Mesenchymal stem cell (in vitro differentiated cells and primary cell): ENCODE measurements around the gene ALPI.
"Not testable (repeated sequence)": the region's sequence is repeated elsewhere in the genome, so short reads cannot be mapped to it uniquely, and the experiment has no call there.

ENCODE experiments used
- DNase-seq: peaks from one replicate; pipeline ENCODE4 v3.0.0-alpha.2; 2013
- H2AFZ ChIP-seq: one replicate; pipeline ENCODE4 v1.6.1; 2013; ENCODE audit warnings: low read depth, mild to moderate bottlenecking, control low read depth, inconsistent platforms, low read length, moderate library complexity
- H2AK5ac ChIP-seq: 2 replicates; pipeline ENCODE4 v1.6.1; 2013; ENCODE audit warnings: low read length, moderate library complexity, mild to moderate bottlenecking, inconsistent platforms; ENCODE audit not compliant: severe bottlenecking
- H2BK120ac ChIP-seq: one replicate; pipeline ENCODE4 v1.6.1; 2013; ENCODE audit warnings: low read depth, mild to moderate bottlenecking, inconsistent platforms, low read length, moderate library complexity
- H2BK12ac ChIP-seq, 2 experiments: one replicate each; pipeline ENCODE4 v1.6.1; 2013; ENCODE audit warnings: inconsistent platforms in 2 of 2, low read length in 2 of 2, mild to moderate bottlenecking in 2 of 2, moderate library complexity in 2 of 2, control low read depth in 1 of 2
- H2BK15ac ChIP-seq: one replicate; pipeline ENCODE4 v1.6.1; 2013; ENCODE audit warnings: mild to moderate bottlenecking, low read depth, inconsistent platforms; ENCODE audit not compliant: poor library complexity, severe bottlenecking
- H2BK5ac ChIP-seq: 2 replicates; pipeline ENCODE4 v1.6.1; 2013; ENCODE audit warnings: low read depth, mild to moderate bottlenecking, low read length, control low read depth, inconsistent platforms; ENCODE audit not compliant: poor library complexity, severe bottlenecking
- H3K14ac ChIP-seq, 2 experiments: one replicate each; pipeline ENCODE4 v1.6.1; 2013; ENCODE audit warnings: inconsistent platforms in 2 of 2, low read length in 2 of 2, control low read depth in 1 of 2, mild to moderate bottlenecking in 1 of 2, moderate library complexity in 1 of 2
- H3K18ac ChIP-seq, 2 experiments: one replicate each; pipeline ENCODE4 v1.6.1; 2013; ENCODE audit warnings: inconsistent platforms in 2 of 2, low read length in 2 of 2, control low read depth in 1 of 2, low read depth in 1 of 2, mild to moderate bottlenecking in 1 of 2
- H3K23ac ChIP-seq, 2 experiments: one replicate each; pipeline ENCODE4 v1.6.1; 2013; ENCODE audit warnings: inconsistent platforms in 2 of 2, low read length in 2 of 2, mild to moderate bottlenecking in 2 of 2, moderate library complexity in 2 of 2, control low read depth in 1 of 2
- H3K27ac ChIP-seq: 2 replicates; pipeline ENCODE4 v1.5.1; 2013; ENCODE audit warnings: mild to moderate bottlenecking, moderate library complexity, low read length, control low read depth, inconsistent platforms; ENCODE audit not compliant: poor library complexity, severe bottlenecking
- H3K27me3 ChIP-seq, 2 experiments: 2 replicates each; pipeline versions ENCODE4 v1.6.1 to v1.7.0; 2013; ENCODE audit warnings: low read length in 2 of 2, mild to moderate bottlenecking in 2 of 2, moderate library complexity in 2 of 2, control low read depth in 1 of 2, inconsistent platforms in 1 of 2; ENCODE audit not compliant: control insufficient read depth in 1 of 2, insufficient read depth in 1 of 2
- H3K36me3 ChIP-seq, 2 experiments: 2 replicates each; pipeline versions ENCODE4 v1.6.1 to v1.7.0; 2013; ENCODE audit warnings: low read length in 2 of 2, control low read depth in 1 of 2, inconsistent platforms in 1 of 2, low read depth in 1 of 2, mild to moderate bottlenecking in 1 of 2; ENCODE audit not compliant: insufficient read depth in 2 of 2, control insufficient read depth in 1 of 2
- H3K4ac ChIP-seq, 2 experiments: one replicate each; pipeline ENCODE4 v1.6.1; 2013; ENCODE audit warnings: inconsistent platforms in 2 of 2, low read length in 2 of 2, mild to moderate bottlenecking in 2 of 2, moderate library complexity in 2 of 2, control low read depth in 1 of 2, low read depth in 1 of 2
- H3K4me1 ChIP-seq: 2 replicates; pipeline ENCODE4 v1.6.1; 2013; ENCODE audit warnings: low read depth, low read length, control low read depth; ENCODE audit not compliant: control insufficient read depth, insufficient read depth
- H3K4me2 ChIP-seq: 2 replicates; pipeline ENCODE4 v1.6.1; 2013; ENCODE audit warnings: low read length, mild to moderate bottlenecking, inconsistent platforms; ENCODE audit not compliant: poor library complexity, severe bottlenecking
- H3K4me3 ChIP-seq, 2 experiments: 2 replicates each; pipeline versions ENCODE4 v1.5.1 to v1.7.0; 2013; ENCODE audit warnings: low read length in 2 of 2, mild to moderate bottlenecking in 2 of 2, control low read depth in 1 of 2, low read depth in 1 of 2; ENCODE audit not compliant: insufficient read depth in 1 of 2
- H3K79me1 ChIP-seq: replicated peaks from 2 replicates; pipeline ENCODE4 v1.6.1; 2013; ENCODE audit warnings: mild to moderate bottlenecking, control low read depth, low read length, inconsistent platforms; ENCODE audit not compliant: poor library complexity, severe bottlenecking
- H3K9ac ChIP-seq: 2 replicates; pipeline ENCODE4 v1.7.0; 2013; ENCODE audit warnings: mild to moderate bottlenecking, low read length, moderate library complexity
- H3K9me3 ChIP-seq: 2 replicates; pipeline ENCODE4 v1.7.0; 2013; ENCODE audit warnings: mild to moderate bottlenecking, low read length; ENCODE audit not compliant: control insufficient read depth
- H4K8ac ChIP-seq: one replicate; pipeline ENCODE4 v1.6.1; 2013; ENCODE audit warnings: inconsistent platforms, mild to moderate bottlenecking, low read length, moderate library complexity
- H4K91ac ChIP-seq: one replicate; pipeline ENCODE4 v1.6.1; 2013; ENCODE audit warnings: mild to moderate bottlenecking, low read length, inconsistent platforms
- WGBS: methylation state at CpG from one replicate; pipeline ENCODE4 v1.1.7; 2013; ENCODE audit warnings: mixed read lengths; 5-methylcytosine and 5-hydroxymethylcytosine counted together

The ALPI gene

DNA sequence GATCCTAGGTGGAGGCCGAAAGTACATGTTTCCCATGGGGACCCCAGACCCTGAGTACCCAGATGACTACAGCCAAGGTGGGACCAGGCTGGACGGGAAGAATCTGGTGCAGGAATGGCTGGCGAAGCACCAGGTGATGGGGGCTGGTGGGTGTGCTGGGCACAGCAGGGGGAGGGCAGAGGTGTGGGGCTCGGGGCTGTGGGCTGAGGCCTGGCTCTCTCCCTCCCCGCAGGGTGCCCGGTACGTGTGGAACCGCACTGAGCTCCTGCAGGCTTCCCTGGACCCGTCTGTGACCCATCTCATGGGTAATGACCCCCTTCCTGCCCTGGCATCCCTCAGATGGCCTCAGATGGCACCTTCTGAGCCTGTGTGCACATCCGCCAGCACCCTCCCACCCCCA is 47.7 kb upstream of the ALPI start:
- H3K4me2 ChIP-seq, H3K27ac ChIP-seq, H3K36me3 ChIP-seq, H4K8ac ChIP-seq, H2BK120ac ChIP-seq, H3K18ac ChIP-seq, H4K91ac ChIP-seq, H2BK12ac ChIP-seq, DNase-seq, H3K9ac ChIP-seq, H2BK15ac ChIP-seq, H3K4me3 ChIP-seq, H2AK5ac ChIP-seq, H3K4ac ChIP-seq, H3K4me1 ChIP-seq, H3K79me1 ChIP-seq, H2BK5ac ChIP-seq, H2AFZ ChIP-seq, H3K9me3 ChIP-seq, H3K14ac ChIP-seq, H3K23ac ChIP-seq: not testable (repeated sequence)
- 100% methylated on average over 1 of the region's 10 CpGs for WGBS
- H3K27me3 ChIP-seq: peaks cover 35 to 40% of the 10 kb centered on the region in 2 experiments

DNA sequence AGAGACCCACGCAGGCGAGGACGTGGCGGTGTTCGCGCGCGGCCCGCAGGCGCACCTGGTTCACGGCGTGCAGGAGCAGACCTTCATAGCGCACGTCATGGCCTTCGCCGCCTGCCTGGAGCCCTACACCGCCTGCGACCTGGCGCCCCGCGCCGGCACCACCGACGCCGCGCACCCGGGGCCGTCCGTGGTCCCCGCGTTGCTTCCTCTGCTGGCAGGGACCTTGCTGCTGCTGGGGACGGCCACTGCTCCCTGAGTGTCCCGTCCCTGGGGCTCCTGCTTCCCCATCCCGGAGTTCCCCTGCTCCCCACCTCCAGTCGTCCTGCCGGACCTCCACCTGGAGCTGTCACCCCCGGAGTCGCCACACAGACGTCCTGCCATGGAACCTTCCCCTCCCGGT is 46.3 kb upstream of the ALPI start:
- H3K4ac ChIP-seq, H3K27ac ChIP-seq, DNase-seq, H3K18ac ChIP-seq, H2BK5ac ChIP-seq, H4K91ac ChIP-seq, H3K4me3 ChIP-seq, H3K4me2 ChIP-seq, H3K14ac ChIP-seq, H3K79me1 ChIP-seq, H3K23ac ChIP-seq, H4K8ac ChIP-seq, H2BK15ac ChIP-seq, H3K36me3 ChIP-seq, H3K4me1 ChIP-seq, H2AFZ ChIP-seq, H3K9me3 ChIP-seq, H3K9ac ChIP-seq, H2BK120ac ChIP-seq, H2AK5ac ChIP-seq, H2BK12ac ChIP-seq: not testable (repeated sequence)
- H3K27me3 ChIP-seq: peaks cover 40 to 49% of the 10 kb centered on the region in 2 experiments
- WGBS: 94% methylated on average over 31 of the region's 40 CpGs

DNA sequence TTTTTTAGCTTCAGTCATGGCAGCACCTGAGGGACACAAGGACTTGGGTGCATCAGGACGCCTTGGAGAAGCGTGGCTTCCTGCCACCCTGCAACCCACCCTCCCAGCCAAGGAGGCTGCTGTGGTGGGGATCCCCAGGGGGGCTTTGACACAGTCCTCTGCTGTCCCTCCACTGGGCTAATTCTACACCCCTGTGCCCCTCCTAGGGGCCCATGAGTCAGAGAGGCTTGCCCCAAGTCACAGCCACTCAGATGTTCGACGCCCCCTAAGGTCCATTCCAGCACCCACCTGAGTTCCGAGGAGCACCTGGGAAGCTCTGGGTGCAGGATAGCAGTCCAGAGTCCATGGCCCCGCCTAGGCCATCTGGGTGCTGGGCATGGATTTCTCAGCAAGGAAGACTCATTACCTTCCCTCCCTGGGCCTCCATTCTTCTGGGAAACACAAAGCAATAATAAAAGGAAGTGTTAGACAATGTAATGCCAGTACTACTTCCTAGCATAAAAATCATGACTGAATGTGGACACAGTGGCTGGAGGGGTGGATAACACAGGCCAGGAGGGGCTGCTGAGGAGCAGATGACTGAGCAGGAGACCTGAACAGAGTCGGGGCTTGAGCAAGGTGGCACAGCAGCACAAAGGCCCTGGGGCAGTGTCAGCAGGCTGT is 45.6 kb upstream of the ALPI start:
- H4K91ac ChIP-seq: no peak overlapping the region
- no peak overlapping the region for H3K4ac ChIP-seq
- no peaks in the 10 kb centered on the region for H3K79me1 ChIP-seq
- H2BK5ac ChIP-seq: no peak overlapping the region
- H2BK120ac ChIP-seq: no peak overlapping the region
- DNase-seq: no peak
- no peak overlapping the region for H3K9ac ChIP-seq
- H4K8ac ChIP-seq: no peak overlapping the region
- peaks cover 44 to 53% of the 10 kb centered on the region in 2 experiments for H3K27me3 ChIP-seq
- H3K9me3 ChIP-seq: no peaks in the 10 kb centered on the region
- H3K14ac ChIP-seq: no peak overlapping the region
- H3K27ac ChIP-seq: no peak overlapping the region
- no peak overlapping the region for H3K4me3 ChIP-seq
- no peak overlapping the region for H2BK15ac ChIP-seq
- H3K36me3 ChIP-seq: no peaks in the 10 kb centered on the region
- no peak overlapping the region for H2BK12ac ChIP-seq
- no peak overlapping the region for H3K18ac ChIP-seq
- no peak overlapping the region for H2AFZ ChIP-seq
- WGBS: 91% methylated on average over 7 of the region's 7 CpGs
- H3K4me1 ChIP-seq: no peaks in the 10 kb centered on the region
- H3K23ac ChIP-seq: no peak overlapping the region
- H2AK5ac ChIP-seq: no peak overlapping the region
- no peak overlapping the region for H3K4me2 ChIP-seq

DNA sequence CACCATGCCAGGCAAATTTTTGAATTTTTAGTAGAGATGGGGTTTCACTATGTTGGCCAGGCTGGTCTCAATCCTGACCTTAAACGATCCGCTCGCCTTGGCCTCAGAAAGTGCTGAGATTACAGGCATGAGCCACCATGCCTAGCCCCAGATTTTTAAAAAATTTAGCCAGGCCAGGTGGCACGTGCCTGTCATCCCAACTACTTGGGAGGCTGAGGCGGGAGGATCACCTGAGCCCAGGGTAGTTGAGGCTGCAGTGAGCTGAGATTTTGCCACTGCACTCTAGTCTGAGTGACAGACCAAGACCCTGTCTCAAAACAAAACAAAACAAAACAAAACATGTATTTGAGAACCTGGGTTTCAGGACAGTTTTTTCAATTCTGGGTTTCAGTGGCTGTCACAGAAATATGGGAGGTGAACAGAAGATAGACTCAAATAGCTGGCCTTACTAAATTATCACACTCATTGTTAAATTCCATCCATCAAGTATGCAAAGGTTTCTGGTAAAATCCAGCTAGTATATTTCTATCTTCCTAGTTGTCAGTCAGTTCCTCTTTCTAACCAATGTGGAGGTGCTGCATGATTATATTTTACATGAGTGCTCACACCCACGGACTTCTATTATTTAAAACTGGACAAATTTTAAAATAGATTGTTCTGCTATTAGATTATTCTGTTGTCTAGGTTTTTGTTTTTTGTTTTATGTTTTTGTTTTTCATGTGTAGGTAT is 43.9 kb upstream of the ALPI start:
- Histone ChIP-seq H2BK5ac (no peak overlapping the region), H3K27ac (no peak overlapping the region), H3K9me3 (no peaks in the 10 kb centered on the region), H3K23ac (no peak overlapping the region), H3K4ac (no peak overlapping the region), H3K27me3 (peaks cover 50 to 67% of the 10 kb centered on the region in 2 experiments), H3K4me2 (no peak overlapping the region), H4K8ac (no peak overlapping the region), H2AK5ac (no peak overlapping the region), H4K91ac (no peak overlapping the region), H3K4me3 (no peak overlapping the region), H2AFZ (no peak overlapping the region), H3K36me3 (no peaks in the 10 kb centered on the region), H3K4me1 (no peaks in the 10 kb centered on the region), H2BK120ac (no peak overlapping the region), H3K18ac (no peak overlapping the region), H3K9ac (no peak overlapping the region), H3K14ac (no peak overlapping the region), H3K79me1 (no peaks in the 10 kb centered on the region), H2BK12ac (no peak overlapping the region), H2BK15ac (no peak overlapping the region)
- DNase-seq: no peak
- 83% methylated on average over 5 of the region's 6 CpGs for WGBS
